Measurements from ENCODE around the gene S100A2.
"Not testable (repeated sequence)": the region's sequence is repeated elsewhere in the genome, so short reads cannot be mapped to it uniquely, and the experiment has no call there.

Gene S100A2

DNA sequence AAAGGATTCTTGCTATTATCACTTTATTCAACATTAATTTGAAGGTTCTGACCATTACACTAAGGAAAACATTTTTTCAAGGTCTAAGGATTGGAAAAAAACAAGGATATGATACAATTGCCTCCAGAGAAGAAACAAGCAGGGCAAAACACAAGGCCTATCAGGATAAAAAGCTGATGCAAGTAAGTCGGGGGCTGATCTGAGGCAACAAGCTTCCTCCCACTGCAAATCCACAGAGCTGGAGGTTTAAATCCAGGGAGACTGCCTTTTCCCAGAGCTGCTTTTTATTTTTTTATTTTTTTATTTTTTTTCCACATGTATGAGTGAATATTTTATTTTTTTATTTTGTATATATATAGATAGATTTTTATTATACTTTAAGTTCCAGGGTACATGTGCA is 19.4 kb upstream of the S100A2 start:
- TF ChIP-seq, protein P1, sequence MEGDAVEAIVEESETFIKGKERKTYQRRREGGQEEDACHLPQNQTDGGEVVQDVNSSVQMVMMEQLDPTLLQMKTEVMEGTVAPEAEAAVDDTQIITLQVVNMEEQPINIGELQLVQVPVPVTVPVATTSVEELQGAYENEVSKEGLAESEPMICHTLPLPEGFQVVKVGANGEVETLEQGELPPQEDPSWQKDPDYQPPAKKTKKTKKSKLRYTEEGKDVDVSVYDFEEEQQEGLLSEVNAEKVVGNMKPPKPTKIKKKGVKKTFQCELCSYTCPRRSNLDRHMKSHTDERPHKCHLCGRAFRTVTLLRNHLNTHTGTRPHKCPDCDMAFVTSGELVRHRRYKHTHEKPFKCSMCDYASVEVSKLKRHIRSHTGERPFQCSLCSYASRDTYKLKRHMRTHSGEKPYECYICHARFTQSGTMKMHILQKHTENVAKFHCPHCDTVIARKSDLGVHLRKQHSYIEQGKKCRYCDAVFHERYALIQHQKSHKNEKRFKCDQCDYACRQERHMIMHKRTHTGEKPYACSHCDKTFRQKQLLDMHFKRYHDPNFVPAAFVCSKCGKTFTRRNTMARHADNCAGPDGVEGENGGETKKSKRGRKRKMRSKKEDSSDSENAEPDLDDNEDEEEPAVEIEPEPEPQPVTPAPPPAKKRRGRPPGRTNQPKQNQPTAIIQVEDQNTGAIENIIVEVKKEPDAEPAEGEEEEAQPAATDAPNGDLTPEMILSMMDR (IDR thresholded peaks at IDR 0.05; ENCODE audit: low read length) = no peak
- TF ChIP-seq EZH2 (optimal IDR thresholded peaks at IDR 0.05; ENCODE audit: low read depth, low read length) = no peak
- no peak for DNase-seq

DNA sequence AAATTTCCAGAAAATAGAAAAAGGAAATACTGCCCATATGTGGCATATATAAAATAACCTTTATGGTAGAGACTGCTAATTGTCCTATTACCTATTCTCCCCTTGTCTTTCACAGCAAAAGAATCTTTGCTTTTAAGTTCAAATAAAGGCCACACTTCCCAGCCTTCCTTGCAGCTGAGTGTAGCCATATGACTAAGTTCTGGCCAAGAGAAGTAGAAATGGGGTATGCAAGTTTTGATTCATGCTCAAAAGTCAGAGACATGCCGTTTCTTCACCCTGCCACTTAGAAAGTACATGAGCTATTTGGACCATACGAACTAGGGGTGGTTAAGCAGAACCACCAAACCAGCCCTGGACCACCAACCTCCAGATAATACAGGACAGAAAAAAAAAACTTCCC is 18.3 kb upstream of the S100A2 start:
- no peak overlapping the region for H3K4me3 ChIP-seq (ENCODE audit: low read length)
- H3K79me2 ChIP-seq (ENCODE audit: low read length) = no peaks in the 10 kb centered on the region
- H3K27me3 ChIP-seq (replicated peaks; ENCODE audit: insufficient read depth, low read length) = no peaks in the 10 kb centered on the region; the same call in 1 of the 2 replicates
- H3K9me2 ChIP-seq (replicated peaks; ENCODE audit: insufficient read depth, low read length) = no peaks in the 10 kb centered on the region
- no peaks in the 10 kb centered on the region for H3K4me1 ChIP-seq (ENCODE audit: low read length)
- no peaks in the 10 kb centered on the region for H3K36me3 ChIP-seq (replicated peaks; ENCODE audit: insufficient read depth, low read length)
- H3K9me3 ChIP-seq (replicated peaks; ENCODE audit: insufficient read depth, low read length) = no peaks in the 10 kb centered on the region
- no peaks in the 10 kb centered on the region for H4K20me1 ChIP-seq (ENCODE audit: insufficient read depth, low read length)
- no peak overlapping the region for H2AFZ ChIP-seq (ENCODE audit: low read length)
- H3K4me2 ChIP-seq (ENCODE audit: low read depth, low read length) = no peak overlapping the region
- no peaks in the 10 kb centered on the region for H3F3A ChIP-seq (ENCODE audit: insufficient read depth, low read length)
- TF ChIP-seq, protein P1 (IDR thresholded peaks at IDR 0.05; ENCODE audit: low read length) = no peak
- TF ChIP-seq EZH2 (optimal IDR thresholded peaks at IDR 0.05; ENCODE audit: low read depth, low read length) = no peak
- DNase-seq = no peak
- H3K27ac ChIP-seq (ENCODE audit: low read length) = no peak overlapping the region
- no peak overlapping the region for H3K9ac ChIP-seq (ENCODE audit: low read length)

More for the DNA sequence above, 19.4 kb upstream of the S100A2 start:
- no peak overlapping the region for H3K27ac ChIP-seq (ENCODE audit: low read length)
- no peaks in the 10 kb centered on the region for H3K9me3 ChIP-seq (replicated peaks; ENCODE audit: insufficient read depth, low read length)
- no peaks in the 10 kb centered on the region for H3K4me1 ChIP-seq (ENCODE audit: low read length)
- no peaks in the 10 kb centered on the region for H3K79me2 ChIP-seq (ENCODE audit: low read length)
- H4K20me1 ChIP-seq (ENCODE audit: insufficient read depth, low read length) = no peaks in the 10 kb centered on the region
- H3K9ac ChIP-seq (ENCODE audit: low read length) = no peak overlapping the region
- H2AFZ ChIP-seq (ENCODE audit: low read length) = no peak overlapping the region
- no peak overlapping the region for H3K4me2 ChIP-seq (ENCODE audit: low read depth, low read length)
- no peaks in the 10 kb centered on the region for H3K27me3 ChIP-seq (replicated peaks; ENCODE audit: insufficient read depth, low read length)
- no peaks in the 10 kb centered on the region for H3F3A ChIP-seq (ENCODE audit: insufficient read depth, low read length)
- no peaks in the 10 kb centered on the region for H3K9me2 ChIP-seq (replicated peaks; ENCODE audit: insufficient read depth, low read length)
- no peaks in the 10 kb centered on the region for H3K36me3 ChIP-seq (replicated peaks; ENCODE audit: insufficient read depth, low read length)
- H3K4me3 ChIP-seq (ENCODE audit: low read length) = no peak overlapping the region

DNA sequence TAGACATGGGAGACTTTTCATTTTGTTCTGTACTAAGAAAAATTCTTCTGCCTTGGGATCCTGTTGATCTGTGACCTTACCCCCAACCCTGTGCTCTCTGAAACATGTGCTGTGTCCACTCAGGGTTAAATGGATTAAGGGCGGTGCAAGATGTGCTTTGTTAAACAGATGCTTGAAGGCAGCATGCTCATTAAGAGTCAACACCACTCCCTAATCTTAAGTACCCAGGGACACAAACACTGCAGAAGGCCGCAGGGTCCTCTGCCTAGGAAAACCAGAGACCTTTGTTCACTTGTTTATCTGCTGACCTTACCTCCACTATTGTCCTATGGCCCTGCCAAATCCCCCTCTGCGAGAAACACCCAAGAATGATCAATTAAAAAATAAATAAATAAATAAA is 17.9 kb upstream of the S100A2 start:
- not testable (repeated sequence) for H3F3A ChIP-seq (ENCODE audit: insufficient read depth, low read length); DNase-seq; H3K4me3 ChIP-seq (ENCODE audit: low read length); H3K9me3 ChIP-seq (replicated peaks; ENCODE audit: insufficient read depth, low read length); H4K20me1 ChIP-seq (ENCODE audit: insufficient read depth, low read length); H3K27me3 ChIP-seq (replicated peaks; ENCODE audit: insufficient read depth, low read length); H3K36me3 ChIP-seq (replicated peaks; ENCODE audit: insufficient read depth, low read length); H3K4me2 ChIP-seq (ENCODE audit: low read depth, low read length); H3K9me2 ChIP-seq (replicated peaks; ENCODE audit: insufficient read depth, low read length); H3K9ac ChIP-seq (ENCODE audit: low read length); H2AFZ ChIP-seq (ENCODE audit: low read length); H3K79me2 ChIP-seq (ENCODE audit: low read length); H3K27ac ChIP-seq (ENCODE audit: low read length); H3K4me1 ChIP-seq (ENCODE audit: low read length)

DNA sequence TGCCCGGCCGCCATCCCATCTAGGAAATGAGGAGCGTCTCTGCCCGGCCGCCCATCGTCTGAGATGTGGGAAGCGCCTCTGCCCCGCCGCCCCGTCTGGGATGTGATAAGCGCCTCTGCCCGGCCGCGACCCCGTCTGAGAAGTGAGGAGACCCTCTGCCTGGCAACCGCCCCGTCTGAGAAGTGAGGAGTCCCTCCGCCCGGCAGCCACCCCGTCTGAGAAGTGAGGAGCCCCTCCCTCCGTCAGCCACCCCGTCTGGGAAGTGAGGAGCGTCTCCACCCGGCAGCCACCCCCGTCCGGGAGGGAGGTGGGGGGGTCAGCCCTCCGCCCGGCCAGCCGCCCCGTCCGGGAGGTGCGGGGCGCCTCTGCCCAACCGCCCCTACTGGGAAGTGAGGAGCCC is 17.2 kb upstream of the S100A2 start:
- H3K4me2 ChIP-seq (ENCODE audit: low read depth, low read length) = not testable (repeated sequence)

More for the DNA sequence above, 17.2 kb upstream of the S100A2 start:
- not testable (repeated sequence) for H3K9me2 ChIP-seq (replicated peaks; ENCODE audit: insufficient read depth, low read length); H3K27ac ChIP-seq (ENCODE audit: low read length); DNase-seq; H3K9me3 ChIP-seq (replicated peaks; ENCODE audit: insufficient read depth, low read length); H2AFZ ChIP-seq (ENCODE audit: low read length); H3K4me3 ChIP-seq (ENCODE audit: low read length); H3K27me3 ChIP-seq (replicated peaks; ENCODE audit: insufficient read depth, low read length); H3K9ac ChIP-seq (ENCODE audit: low read length); H3F3A ChIP-seq (ENCODE audit: insufficient read depth, low read length); H3K4me1 ChIP-seq (ENCODE audit: low read length); H3K79me2 ChIP-seq (ENCODE audit: low read length); H4K20me1 ChIP-seq (ENCODE audit: insufficient read depth, low read length); H3K36me3 ChIP-seq (replicated peaks; ENCODE audit: insufficient read depth, low read length)

Data from MM.1S (cell line).